Stimulated activated CD8-positive, alpha-beta memory T cell treated with anti-CD3 and anti-CD28 coated beads, Interleukin-15, amount 100 ng/mL, for 48 hours (primary cell): Measurements from ENCODE around the gene TET3.

Experiments used
- DNase-seq, 2 donors: peaks; one replicate each; pipeline ENCODE4 v3.0.0-alpha.2; 2020; ENCODE audit warnings: low read depth in 2 of 2

TET3 gene

DNA sequence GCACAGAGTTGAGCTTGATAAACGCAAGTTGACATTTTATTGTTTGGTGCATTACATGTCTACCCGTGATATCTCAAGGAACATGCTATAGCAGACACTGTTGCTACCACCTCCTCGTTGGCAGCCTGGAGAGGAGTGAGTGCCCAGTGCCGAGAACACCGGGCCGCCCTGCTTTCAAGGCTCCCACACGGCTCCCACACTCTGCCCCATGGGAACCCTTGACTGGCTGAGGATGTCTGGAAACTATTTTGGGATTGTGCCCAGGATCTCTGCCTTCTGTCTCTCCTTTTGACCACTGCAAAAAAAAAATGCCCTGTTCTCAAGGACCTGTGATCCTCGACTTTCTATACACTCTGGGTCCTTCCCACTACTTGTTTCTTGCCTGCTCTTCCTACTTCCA is 21.1 kb downstream of the TET3 start:
- DNase-seq, result no peak

DNA sequence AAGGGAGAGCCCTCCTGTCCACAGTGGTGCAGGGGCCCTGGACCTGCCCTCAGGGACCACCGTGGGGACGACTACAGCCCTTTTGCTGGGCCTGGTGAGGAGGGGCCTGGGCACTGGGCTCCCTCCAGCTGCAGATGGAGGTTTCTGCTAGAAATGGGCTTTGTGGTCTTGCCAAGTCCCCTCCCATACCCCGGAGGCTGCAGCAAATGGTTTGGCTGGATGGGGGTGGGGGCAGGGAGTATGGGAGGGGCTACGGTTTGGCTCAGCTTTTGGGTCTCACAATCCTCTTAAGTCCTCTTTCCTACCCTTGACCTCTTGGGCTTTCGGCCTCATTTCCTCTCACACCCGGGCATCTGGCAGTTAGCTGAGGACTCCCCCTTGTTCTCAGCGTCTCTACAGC is 21.7 kb downstream of the TET3 start:
- no peak for DNase-seq

DNA sequence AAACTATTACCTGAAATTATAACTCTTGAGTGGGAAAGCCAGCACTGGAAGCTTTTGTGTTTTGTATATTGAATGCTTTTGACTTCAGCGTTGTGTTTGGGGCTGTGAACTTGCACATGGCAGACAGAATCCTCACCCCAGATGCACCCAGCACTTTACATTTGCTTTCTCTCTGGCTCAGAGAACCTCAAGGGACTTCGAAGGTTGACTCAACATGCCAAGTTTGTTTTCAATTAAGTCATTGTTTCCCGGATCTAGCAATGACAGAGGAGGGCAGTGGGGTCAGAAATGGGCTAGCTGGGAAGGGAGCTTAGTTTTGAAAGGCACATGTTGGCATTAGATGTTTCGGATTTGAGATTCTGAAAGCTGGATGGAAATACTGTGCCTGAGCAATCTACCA is 22.4 kb downstream of the TET3 start:
- no peak for DNase-seq

DNA sequence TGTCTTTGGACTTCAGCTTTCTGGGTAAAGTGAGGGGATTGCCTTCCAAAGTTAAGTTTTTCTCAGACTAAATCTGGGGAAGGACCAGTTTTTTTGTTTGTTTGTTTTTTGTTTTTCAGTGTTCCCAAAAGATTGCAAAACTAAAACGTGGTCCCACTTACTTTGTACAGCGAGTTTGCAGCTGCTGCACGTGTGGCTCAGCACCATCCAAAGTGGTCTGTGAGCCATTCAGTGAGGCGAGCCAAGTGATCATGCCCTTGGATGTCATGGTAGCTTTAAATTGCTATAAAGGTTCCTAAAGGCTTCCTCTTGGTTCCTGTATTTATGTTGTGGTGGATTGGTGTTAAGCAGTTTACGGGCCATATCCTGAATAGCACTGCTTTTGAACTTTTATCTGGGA is 23.0 kb downstream of the TET3 start:
- DNase-seq, result no peak

DNA sequence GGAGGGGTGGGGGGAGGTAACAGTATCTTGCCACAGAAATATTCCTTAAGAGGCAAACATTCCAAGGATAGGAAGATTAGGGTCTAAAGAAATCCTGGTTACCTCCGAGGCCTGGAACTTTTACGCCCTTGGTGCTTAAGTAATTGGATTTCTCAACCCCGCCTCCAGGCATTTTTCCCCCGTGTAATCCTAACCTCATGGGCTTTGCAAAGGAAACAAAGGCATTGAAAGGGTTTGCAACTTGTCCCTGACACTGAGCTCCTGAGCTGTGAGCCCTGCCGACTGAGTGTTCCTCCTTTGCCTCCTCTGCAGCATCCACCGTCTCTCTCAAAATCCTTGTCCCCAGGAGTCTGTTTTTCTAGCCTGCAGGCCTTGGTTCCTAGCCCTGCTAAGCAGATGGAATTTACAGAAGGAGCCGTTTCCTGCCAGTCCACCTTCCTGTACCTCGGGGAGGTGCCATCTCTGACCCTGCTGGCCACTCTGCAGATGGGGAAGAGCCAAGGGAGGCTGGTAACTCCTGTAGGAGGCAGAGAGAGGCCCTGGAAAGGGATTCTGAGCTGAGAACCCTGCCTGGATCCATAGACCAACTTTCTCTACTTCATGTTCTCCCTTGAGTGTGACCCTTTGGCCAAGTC is 24.2 kb downstream of the TET3 start:
- DNase-seq, result no peak

DNA sequence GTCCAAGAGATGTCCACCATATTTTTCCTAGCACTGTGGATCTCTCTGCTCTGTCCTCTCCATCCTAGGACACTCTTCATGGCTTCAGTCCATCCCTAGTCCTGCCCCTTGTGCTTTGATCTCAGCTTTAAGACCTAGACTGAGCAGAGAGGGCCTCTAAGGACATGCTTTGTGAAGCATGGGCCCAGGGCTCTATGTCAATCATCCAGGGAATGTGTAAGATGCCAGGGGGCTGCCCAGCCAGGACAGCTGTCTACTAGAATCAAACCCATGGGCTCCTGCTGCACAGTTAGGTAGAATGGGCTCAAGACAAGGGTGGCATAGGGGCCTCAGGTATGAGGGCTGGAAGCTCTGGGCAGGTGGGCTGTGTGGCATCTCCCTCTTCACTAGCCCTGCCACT is 24.9 kb downstream of the TET3 start:
- DNase-seq, result no peak

DNA sequence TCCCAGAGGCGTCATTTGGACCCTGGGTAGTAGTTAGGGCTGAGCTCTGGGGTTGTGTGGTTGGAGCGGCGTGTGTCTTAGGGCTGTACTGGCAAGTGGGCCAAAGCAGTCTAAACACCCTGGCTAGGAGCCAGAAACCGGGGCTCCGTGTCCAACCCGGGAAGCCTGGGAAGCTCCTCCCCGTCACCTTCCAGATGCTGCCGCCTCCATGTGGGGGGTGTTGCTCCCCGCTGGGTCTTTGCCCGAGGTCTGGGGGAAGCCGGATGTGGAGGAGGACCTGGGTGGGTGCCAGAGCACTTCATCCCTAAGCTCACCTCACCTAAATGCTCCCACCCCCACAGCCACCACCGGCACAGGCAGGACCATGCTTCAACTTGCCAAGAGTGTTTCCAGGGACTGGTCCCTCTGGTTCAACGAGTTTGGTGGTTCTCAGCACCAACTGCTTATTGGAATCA is 25.4 kb downstream of the TET3 start:
- DNase-seq, result no peak

DNA sequence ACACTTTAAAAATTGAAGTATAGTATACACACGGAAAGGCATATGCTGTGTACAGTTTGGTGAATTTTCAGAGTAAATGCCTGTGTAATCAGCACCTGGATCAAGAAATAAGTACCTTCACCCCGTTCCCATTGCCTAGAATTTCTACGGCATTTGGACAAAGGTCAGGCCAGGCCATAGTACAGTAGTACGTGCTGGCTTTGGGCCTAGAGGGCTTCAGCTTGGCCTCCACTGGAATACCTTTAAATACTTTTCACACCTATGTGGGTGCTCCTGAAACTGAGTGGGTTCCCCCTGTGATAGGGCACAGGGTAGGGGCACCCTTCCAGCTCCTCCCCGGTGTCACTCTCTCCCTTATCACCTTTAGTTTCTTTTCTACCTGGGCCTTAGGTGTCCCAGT is 26.5 kb downstream of the TET3 start:
- no peak for DNase-seq

DNA sequence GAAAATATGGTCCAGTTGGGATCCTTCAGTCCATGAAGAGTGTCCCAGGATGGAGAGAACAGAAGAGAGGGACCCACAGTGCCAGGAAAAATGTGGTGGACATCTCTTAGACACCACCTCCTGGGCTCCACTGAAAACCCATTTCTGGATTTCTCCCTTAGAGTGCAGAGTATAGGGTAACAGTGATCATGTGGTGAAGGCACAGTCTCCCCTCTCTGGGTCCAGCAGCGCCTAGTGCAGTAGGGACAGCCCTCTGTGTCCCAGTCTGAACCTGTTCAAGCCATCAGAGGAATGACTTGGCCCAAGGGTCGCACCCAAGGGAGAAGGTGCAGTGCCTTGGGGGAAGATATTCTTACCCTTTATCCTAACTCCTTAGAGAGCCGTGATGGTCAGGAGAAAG is 30.1 kb downstream of the TET3 start:
- DNase-seq, result no peak

DNA sequence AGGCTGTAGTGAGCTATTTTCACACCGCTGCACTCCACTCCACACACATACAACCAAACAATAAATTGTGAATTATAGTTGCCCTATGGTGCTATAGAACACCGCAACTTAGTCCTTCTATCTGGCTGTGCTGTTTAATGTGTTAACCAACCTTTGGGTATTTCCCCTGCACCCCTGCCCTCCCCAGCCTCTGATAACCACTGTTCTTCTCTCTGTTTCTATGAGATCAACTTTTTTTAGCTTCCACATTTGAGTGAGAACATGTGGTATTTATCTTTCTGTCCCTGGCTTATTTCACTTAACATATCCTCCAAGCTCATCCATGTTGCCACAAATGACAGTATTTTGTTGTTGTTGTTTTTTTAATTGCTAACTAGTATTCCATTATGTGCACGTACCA is 32.5 kb downstream of the TET3 start:
- no peak for DNase-seq

DNA sequence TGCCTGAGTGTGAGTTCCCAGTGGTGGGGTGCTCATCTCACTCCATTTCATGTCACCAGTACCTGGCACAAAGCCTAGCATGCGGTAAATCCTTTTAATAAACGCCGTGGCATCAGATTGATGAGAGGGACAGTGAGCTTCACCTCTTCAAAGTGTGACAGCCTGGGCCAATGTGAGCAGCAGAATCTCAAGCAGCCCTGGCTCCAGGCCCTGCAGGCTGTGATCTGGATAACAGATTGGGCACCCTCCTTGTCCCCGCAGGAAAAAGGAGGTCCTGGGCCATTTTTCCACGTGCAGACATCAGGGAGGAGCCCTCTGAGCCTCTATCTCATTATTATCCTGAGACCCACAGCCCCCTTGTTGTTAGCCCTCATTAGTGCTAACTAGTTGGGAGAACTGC is 34.8 kb downstream of the TET3 start:
- DNase-seq, result no peak

DNA sequence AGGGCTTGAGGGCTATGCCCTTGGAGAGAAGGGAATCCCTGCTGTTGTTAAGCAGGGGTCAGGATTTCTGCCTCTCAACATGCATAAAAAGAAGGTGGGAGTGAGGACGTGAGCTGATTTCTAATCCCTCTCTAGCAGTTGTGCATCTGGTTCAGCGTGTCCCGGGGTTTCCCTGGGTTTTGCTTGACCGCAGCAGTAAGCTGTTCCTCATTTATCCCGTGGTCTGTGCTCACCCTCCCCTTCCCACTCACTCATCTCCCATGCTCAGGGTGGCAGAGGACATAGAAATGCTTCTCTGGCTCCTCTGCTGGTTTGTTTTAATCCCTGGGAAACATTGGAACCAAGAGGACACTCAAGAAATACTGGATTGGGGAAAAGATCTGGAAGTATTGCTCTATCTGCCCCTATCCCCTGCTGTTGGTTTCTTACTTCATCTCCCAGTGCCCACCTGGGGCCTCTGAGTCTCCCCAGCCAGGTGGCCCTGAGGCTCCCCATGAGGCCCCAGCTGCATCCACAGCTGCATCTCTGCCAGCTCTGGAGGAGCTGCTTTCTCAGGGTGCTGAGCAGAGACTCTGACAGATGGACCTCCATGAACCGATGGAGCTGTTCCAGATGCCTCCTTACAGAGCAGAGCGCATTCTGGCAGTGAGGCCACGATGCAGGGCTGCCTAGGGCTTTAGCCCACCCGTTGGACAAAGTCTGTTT is 36.1 kb downstream of the TET3 start:
- no peak for DNase-seq

DNA sequence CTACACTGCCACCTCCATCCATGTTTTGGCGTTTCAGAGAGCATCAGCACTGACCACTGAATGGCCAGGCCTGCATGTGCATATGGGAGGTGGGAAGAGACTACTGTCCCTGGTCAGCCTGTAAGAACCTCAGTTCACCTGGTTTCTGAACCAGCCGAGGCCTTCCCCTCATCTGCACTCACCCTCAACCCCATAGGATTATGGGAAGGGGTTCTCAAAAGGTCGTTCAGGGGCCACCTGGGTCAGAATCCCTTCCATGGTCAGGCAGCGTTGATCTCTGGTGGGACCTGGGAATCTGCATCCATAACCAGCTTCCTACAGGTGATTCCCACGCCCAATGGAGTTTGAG is 36.7 kb downstream of the TET3 start:
- no peak for DNase-seq

DNA sequence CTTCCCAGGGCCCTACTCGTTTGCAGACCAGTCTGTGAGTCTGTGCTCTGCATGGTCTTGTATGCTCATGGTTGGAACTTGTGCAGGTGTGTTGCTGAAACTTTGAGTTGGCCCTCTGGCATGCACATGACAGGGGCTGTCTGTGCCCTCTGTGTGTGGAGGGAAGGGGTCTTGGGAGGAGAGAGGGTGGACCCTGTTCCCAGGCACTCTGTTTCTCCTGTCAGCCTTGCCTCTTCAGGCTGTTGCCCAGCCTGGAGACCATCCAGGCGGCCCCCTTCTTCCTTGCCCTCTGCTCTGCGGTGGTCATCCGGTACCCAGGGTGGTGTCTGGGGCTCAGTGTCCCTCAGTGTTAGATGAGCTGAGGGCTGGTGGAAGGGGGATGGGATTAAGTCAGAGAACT is 39.5 kb downstream of the TET3 start:
- DNase-seq, result no peak

DNA sequence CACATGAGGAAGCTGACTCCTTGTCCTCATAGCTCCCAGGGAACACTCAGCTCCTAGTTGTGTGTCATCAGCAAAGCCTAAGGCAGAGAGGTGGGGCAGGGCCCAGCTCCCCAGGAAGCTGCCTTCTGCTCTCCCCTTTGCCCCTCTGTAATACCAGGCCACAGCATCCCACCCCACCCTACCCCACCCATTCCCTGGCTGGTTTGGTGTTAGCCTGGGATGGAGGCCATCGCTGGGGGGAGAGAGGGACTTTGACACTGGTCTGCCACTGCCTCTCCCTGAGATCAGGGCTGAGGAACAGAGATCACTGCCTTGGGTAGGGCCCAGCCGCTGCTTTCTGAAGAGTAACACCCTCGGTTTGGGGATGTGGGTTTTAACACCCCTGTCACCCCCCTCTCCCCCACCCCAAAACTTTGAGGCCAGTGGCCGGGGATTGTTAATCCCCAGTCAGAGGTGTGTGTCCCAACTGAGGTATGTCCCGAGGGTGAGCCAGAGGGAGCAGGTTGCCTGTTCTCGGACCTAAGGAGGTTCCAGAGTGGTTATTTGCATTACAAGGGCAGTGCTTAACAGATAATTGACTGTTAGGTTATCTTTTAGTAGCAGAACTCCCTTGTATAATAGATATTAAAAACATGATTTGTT is 41.4 kb downstream of the TET3 start:
- no peak for DNase-seq

DNA sequence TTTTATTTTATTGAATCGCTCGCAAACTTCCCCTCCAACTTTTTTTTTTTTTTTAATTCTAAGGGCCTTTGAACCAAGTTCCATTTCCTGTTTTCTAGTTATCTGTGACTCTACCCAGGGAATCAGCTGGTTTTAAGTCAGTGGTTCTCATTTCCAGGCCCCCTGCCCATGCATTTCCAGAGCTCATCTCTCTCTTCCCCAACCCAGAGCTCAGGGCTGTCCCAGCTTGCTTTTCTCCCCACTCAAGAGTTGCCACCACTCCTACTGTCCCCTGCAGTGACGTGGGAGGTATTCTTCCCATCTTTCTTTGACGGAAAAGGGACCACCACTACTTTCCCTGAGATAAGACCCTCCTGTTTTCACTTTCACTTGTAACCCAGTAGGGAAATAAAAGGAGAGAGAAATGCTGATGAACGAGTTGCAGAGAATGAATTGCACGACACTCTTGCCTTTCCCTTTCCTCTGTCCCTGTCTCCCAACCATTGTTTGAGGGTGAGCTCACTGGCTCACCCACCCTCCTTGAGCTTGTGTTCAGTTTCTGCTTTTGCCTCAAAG is 42.1 kb downstream of the TET3 start:
- no peak for DNase-seq

DNA sequence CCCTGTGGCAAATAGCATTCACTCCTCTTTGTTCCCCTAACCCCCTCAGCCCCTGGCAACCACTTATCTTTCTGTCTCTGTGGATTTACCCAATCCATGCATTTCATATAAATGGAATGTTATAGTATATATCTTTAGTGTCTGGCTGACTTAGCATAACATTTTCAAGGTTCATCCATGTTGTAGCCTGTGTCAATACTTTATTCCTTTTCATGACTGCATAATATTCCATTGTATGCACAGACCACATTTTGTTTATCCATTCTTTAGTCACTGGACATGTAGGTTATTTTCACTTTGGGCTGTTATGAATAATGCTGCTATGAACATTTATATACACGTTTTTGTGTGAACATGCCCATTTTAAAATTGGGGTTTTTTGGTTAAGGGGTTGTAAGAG is 42.8 kb downstream of the TET3 start:
- DNase-seq, result no peak

DNA sequence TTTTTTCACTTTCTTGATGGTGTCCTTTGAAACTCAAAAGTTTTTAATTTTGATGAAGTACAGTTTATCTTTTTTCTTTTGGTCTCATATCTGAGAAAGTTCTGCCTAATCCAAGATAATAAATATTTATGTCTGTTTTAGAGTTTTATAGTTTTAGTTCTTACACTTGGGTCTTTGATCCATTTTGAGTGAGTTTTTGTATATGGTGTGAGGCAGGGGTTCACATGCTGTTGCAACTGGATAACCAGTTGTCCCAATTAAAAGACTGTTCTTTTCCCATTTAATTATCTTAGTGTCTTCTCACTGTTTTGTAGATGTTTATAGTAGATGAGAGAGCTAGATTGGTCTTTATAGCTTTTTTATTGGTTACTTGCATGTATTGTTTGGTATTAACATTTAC is 43.6 kb downstream of the TET3 start:
- no peak for DNase-seq

DNA sequence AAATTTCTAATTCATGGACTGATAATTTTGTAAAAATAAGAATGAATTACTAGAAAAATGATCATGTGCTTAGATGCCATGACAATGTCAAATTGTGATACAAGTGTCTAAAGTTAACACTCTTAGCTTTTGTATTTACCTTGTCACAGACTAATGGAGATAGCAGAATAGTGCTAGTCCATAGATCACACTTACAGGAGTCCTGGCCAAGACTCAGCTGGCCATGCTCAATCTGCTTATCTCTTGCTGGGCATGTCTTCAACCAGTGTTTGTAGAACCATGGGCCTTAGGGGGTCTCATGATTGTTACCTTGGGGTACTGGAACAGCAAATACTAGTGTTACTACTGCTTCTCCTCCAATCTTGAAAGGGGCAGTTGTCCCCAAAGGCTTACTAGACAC is 44.0 kb downstream of the TET3 start:
- no peak for DNase-seq

DNA sequence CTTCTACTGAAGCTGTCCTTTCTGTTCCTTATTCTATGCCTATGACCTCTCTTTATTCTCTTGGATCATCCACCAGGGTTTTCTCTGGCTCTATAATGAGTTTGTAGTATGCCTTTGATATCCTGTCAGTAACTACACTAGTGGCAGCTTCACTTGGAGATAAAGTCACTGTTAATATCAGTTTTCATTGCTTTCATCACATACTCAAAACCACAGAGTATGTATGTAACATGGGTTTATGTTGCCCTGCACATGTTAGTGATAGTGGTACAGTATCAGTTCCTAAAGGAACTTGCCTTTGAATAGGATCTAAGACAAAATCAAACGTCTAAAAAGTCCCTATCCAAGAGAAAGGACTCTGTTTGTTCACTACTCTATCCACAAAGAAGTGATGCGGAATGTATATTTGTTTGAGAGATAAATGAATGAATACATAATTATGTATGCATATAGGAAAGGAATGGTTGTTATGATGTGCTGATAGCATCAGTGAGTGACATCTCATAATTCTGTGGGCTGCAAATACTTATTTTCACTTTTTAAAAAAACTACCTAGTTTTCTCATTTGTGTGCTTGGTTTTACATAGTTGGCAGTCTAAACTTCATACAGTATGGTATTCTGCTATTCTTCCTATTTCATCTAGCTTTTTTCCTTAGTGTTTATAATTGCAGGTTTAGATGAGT is 45.1 kb downstream of the TET3 start:
- DNase-seq, result no peak

DNA sequence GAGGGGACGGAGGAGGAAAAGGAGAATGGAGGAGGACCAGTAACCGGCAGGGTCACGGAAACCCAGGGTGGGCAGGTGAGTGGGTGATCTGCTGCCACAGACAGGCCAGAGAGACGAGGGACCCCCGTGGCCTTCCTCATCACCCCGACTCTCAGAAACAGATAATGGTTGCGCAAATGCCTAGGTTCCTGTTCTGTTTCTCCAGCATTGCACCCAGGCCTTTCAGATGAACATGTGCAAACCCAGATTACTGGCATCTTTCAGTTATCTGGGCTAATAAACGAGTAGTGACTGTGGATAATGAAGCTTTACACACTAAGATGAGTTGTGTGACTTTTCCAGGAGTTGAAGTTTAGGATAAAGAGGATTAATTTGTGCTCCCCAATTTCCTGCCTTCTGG is 46.5 kb downstream of the TET3 start:
- no peak for DNase-seq

DNA sequence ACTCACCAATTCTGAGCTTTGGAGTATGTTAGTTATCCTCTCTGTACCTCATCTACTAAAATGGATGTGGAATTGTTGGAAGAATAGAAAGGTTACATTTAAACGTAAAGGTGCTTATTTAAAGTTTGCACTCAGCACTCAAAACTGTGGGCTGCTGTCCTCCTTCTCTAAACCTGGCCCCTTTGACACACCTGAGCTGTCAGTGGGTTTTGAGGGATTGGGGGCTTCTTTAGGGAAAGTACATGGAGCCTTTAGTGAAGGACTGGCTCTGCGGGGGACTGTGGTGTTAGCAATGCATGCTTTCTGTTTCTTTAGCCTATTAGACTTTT is 47.2 kb downstream of the TET3 start:
- no peak for DNase-seq

DNA sequence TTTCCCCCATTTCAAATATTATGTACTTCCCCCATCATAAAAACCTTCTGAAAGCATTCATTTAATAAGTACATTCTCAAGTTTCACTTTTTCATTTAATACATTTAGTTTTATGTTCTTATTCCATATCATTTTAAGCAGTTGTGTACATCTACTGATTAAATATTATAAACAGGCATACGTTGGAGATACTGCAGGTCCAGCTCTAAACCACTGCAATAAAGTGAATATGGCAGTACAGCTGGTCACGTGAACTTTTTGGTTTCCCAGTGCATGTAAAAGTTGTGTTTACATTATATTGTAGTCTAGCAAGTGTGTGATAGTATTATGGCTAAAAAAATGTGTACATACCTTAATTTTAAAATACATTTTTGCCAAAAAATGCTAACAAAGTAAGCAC is 48.7 kb downstream of the TET3 start:
- DNase-seq, result no peak
